ENCODE results near the gene STOML1. TPM values are rescaled to one million over a fixed set of nuclear protein-coding genes. Genes with fewer than 3 reads are reported as not detected.

Gene STOML1
- total and polyA plus RNA-seq, 10 of the 15 experiments (the other 5 are each of a cell fraction or from before 2014, with no cell fraction given): 0.14 to 13.6 (median 8.3) TPM

GRCh38 chr15:73994912-73995622, 3.0 kb upstream of the STOML1 start (continued):
- TF ChIP-seq BRCA1 (IDR thresholded peaks at IDR 0.05; ENCODE audit: low read depth, low read length) (no peak), SUZ12 (IDR thresholded peaks at IDR 0.05; ENCODE audit: unreplicated experiment) (no peak), RBBP5 (conservative IDR thresholded peaks at IDR 0.05) (no peak), MTA2 (IDR thresholded peaks at IDR 0.05; ENCODE audit: low read depth) (no peak), SPI1 (IDR thresholded peaks at IDR 0.05; ENCODE audit: borderline replicate concordance, insufficient read depth, low read depth, low read length) (no peak), HDAC6 (IDR thresholded peaks at IDR 0.05; ENCODE audit: unreplicated experiment) (no peak), ZBED1 (IDR thresholded peaks at IDR 0.05; ENCODE audit: borderline replicate concordance) (no peak), POU2F2 (IDR thresholded peaks at IDR 0.05; ENCODE audit: borderline replicate concordance, low read depth, low read length) (no peak), ZSCAN29 (IDR thresholded peaks at IDR 0.05) (no peak), POLR2AphosphoS5 (IDR thresholded peaks at IDR 0.05; ENCODE audit: low read length) (no peak), NFYA (IDR thresholded peaks at IDR 0.05; ENCODE audit: borderline replicate concordance, low read depth, low read length) (no peak), CHD1 (IDR thresholded peaks at IDR 0.05; ENCODE audit: low read depth, low read length) (no peak), ELK1 (IDR thresholded peaks at IDR 0.05; ENCODE audit: low read depth, low read length) (no peak), KAT2A (conservative IDR thresholded peaks at IDR 0.05; ENCODE audit: control insufficient read depth, low read depth, low read length) (no peak), ZZZ3 (IDR thresholded peaks at IDR 0.05; ENCODE audit: control insufficient read depth, insufficient read length, low read depth) (no peak), HDGF (IDR thresholded peaks at IDR 0.05) (0 out of 2 replicates have a peak, but pooled peaks have one; percentile 3), MEF2B (IDR thresholded peaks at IDR 0.05; ENCODE audit: partially characterized antibody, poor library complexity, severe bottlenecking) (no peak), STAT3 (IDR thresholded peaks at IDR 0.05; ENCODE audit: low read depth, low read length) (no peak), HDAC2 (IDR thresholded peaks at IDR 0.05) (no peak), HSF1 (IDR thresholded peaks at IDR 0.05; ENCODE audit: low read depth, low read length) (no peak), RCOR1 (conservative IDR thresholded peaks at IDR 0.05; ENCODE audit: low read depth, low read length) (no peak), ZBTB4 (CRISPR knock-in tag; IDR thresholded peaks at IDR 0.05) (no peak), RAD21 (IDR thresholded peaks at IDR 0.05; ENCODE audit: insufficient read depth, low read depth, low read length) (no peak)
